ENCODE measurements around the gene TBC1D12. TPM values are rescaled to one million over a fixed set of nuclear protein-coding genes. Genes with fewer than 3 reads are reported as not detected.

The TBC1D12 gene
- total RNA-seq, 2 donors from 2014 or later = 12.0 to 12.5 TPM

Other genes starting within 250 kb of the TBC1D12 start
- gene NOC3L, start 39.6 kb upstream of the TBC1D12 start, total RNA-seq = 10 to 100 TPM; 15.5 to 18.6 TPM
- gene HELLS, start 143.2 kb downstream of the TBC1D12 start, total RNA-seq = 1 to 10 TPM; 3.6 to 5.0 TPM

Measured in posterior vena cava (tissue), 2 donors.